Stimulated activated naive CD8-positive, alpha-beta T cell treated with anti-CD3 and anti-CD28 coated beads, Interleukin-15, amount 100 ng/mL, for 72 hours (primary cell): ENCODE results near the gene HLA-DRB1.
"Not testable (repeated sequence)": the region's sequence is repeated elsewhere in the genome, so short reads cannot be mapped to it uniquely, and the experiment has no call there.

Experiments
- ATAC-seq: fragments of 150-1000 bp; cut with Tn5 transposase; 2 replicates; pipeline ENCODE4 v1.10.0; 2021; ENCODE audit warnings: mild to moderate bottlenecking, moderate library complexity
- DNase-seq, 2 donors: peaks; one replicate each; pipeline ENCODE4 v3.0.0; 2021 to 2022
- H3K27ac Mint-ChIP-seq, 2 donors: one replicate each; pipeline ENCODE4 v1.8.0; 2022; ENCODE audit warnings: mild to moderate bottlenecking in 2 of 2, mixed read lengths in 2 of 2, moderate library complexity in 2 of 2
- H3K27me3 Mint-ChIP-seq: one replicate; pipeline ENCODE4 v1.8.0; 2022; ENCODE audit warnings: mixed read lengths
- H3K4me1 Mint-ChIP-seq: one replicate; pipeline ENCODE4 v1.8.0; 2022; ENCODE audit warnings: mild to moderate bottlenecking, mixed read lengths
- H3K4me3 Mint-ChIP-seq, 2 donors: one replicate each; pipeline ENCODE4 v1.8.0; 2022; ENCODE audit warnings: mild to moderate bottlenecking in 2 of 2, mixed read lengths in 2 of 2, moderate library complexity in 1 of 2
- H3K9me3 Mint-ChIP-seq, 2 donors: one replicate each; pipeline ENCODE4 v1.8.0; 2022; ENCODE audit warnings: mixed read lengths in 2 of 2

HLA-DRB1 gene

DNA sequence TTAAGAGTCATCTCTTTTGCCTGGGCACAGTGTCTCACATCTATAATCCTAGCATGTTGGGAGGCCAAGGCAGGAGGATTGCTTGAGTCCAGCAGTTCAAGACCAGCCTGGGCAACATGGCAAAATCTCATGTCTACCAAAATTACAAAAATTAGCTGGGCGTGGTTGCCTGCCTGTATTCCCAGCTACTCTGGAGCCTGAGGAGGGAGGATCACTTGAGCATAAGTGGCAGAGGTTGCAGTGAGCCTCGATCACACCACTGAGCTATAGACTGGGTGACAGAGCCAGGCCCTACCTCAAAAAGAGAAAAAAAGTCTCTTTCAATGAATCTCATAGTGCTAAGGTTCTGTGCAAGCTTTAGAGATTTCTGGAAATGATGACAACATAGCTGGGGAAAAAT lies 1.5 kb downstream of the HLA-DRB1 start:
- ATAC-seq (no peak), DNase-seq (no peak)
- no peaks in the 10 kb centered on the region for H3K9me3 Mint-ChIP-seq
- H3K4me3 Mint-ChIP-seq: no peak overlapping the region
- peaks cover 17% of the 10 kb centered on the region for H3K4me1 Mint-ChIP-seq
- no peak overlapping the region for H3K27ac Mint-ChIP-seq
- no peaks in the 10 kb centered on the region for H3K27me3 Mint-ChIP-seq

DNA sequence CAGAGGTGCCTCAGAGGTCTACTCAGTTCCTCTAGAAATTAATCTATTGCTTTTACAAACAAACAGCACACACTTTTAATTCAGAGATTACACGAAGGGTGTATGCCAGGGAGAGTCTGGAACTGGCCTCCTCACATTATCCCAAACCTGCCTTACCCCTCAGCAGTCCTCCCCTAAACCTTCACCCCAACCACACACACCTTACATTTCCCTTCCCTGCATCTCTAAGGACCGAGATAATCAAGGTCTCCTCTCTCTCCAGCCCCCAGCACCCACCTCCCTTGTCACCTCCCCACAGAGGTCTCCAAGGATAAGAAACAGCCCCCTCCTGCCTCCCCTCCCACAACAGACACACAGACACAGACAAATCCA lies 6.1 kb downstream of the HLA-DRB1 start:
- peaks cover 8% of the 10 kb centered on the region for H3K27me3 Mint-ChIP-seq
- peaks cover 29% of the 10 kb centered on the region for H3K4me1 Mint-ChIP-seq
- no peaks in the 10 kb centered on the region for H3K9me3 Mint-ChIP-seq
- DNase-seq (no peak), ATAC-seq (no peak)
- peak overlapping the region; percentile 87 to 88 for H3K4me3 Mint-ChIP-seq
- peak overlapping the region; percentile 38 to 92 for H3K27ac Mint-ChIP-seq

DNA sequence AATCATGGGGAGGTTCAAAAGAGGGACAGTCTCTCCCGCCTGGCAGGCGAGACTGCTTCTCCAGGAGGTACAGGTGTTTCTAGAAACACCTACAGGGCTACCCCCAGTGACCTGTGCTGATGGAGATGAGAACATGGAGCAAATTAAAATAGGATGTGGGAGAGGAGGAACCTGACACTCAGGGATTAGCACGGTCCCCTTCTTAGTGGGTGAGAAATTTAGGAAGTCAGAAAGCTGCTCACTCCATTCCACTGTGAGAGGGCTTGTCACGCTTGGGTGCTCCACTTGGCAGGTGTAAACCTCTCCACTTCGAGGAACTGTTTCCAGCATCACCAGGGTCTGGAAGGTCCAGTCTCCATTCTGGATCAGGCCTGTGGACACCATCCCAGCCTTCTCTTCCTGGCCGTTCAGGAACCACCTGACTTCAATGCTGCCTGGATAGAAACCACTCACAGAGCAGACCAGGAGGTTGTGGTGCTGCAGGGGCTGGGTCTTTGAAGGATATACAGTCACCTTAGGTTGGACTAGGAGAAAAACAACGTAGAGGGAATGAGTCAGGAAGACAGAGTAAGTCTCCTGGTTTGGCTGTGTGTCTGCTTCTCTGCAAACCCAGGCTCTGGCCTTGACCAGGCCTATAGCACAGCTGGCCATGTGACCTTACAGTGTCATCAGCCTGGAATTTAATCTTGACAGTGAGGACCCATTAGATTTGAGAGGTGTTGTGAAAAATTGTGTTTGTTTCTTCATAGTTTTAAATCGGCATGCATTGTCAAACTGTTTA lies 8.1 kb downstream of the HLA-DRB1 start:
- H3K4me3 Mint-ChIP-seq: no peak overlapping the region
- H3K27ac Mint-ChIP-seq: no peak overlapping the region
- H3K9me3 Mint-ChIP-seq: no peaks in the 10 kb centered on the region
- ATAC-seq: no peak
- no peak for DNase-seq
- H3K4me1 Mint-ChIP-seq: peaks cover 30% of the 10 kb centered on the region
- peaks cover 8% of the 10 kb centered on the region for H3K27me3 Mint-ChIP-seq

DNA sequence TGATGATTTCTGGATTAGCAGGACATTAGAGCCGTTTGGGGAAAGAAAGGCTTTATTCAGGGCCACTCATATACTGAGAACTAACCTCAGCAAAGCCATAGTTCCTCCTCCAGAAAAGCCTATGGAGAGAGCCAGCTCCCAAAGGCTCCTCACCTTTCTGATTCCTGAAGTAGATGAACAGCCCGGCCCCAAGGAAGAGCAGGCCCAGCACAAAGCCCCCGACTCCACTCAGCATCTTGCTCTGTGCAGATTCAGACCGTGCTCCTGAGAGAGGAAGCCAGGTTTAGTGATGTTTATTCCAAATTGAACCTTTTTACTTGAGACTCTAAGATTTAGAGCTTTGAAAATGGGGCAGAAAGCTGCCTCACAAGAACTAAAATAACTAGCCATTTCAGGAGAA lies 9.1 kb downstream of the HLA-DRB1 start:
- H3K4me3 Mint-ChIP-seq: no peak overlapping the region
- no peak overlapping the region for H3K27ac Mint-ChIP-seq
- ATAC-seq (no peak), DNase-seq (no peak)
- peaks cover 8% of the 10 kb centered on the region for H3K27me3 Mint-ChIP-seq
- no peaks in the 10 kb centered on the region for H3K9me3 Mint-ChIP-seq
- peaks cover 30% of the 10 kb centered on the region for H3K4me1 Mint-ChIP-seq

DNA sequence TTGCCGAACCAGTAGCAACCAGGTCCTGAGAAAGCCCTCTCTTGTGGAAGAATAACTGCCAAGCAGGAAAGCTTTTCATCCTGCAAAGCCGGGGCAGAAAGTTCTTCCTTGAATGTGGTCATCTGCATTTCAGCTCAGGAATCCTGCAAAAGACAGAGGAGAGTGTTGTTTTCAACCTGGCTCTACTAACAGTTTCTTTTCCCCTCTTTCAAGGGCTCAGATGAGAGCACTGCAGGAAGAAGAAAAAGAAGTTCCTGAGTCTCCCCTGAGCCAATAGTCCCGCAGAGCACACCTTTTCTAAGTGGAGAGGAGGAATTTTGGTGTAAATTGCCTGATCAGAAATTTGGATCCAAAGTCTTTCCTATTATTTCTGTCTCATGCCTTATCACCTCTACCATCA lies 10.7 kb downstream of the HLA-DRB1 start:
- no peak for ATAC-seq
- Mint-ChIP-seq H3K4me3 (peak overlapping the region in 1 of 2 donors; percentile 24), H3K4me1 (peaks cover 21% of the 10 kb centered on the region), H3K27me3 (peaks cover 8% of the 10 kb centered on the region), H3K9me3 (no peaks in the 10 kb centered on the region), H3K27ac (no peak overlapping the region)
- no peak for DNase-seq

DNA sequence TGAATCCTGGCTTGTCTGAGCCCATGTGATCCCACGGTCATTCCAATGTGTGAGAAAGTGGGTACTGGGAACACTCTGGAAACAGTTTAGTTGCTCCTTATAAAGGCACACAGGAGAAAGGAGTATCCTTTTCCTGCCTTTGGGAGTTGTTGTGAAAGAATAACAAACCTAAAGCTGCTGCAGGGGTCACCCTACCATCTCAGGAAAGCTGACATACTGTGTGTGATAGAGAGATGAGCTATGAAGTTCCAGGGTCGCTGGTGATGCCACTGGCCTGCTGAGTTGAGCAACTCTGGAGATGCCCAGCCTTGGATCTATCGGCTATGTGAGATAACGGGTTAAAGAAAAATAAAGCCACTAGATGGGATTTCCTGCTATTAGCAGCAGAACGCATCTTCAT lies 12.2 kb downstream of the HLA-DRB1 start:
- H3K4me3 Mint-ChIP-seq, H3K9me3 Mint-ChIP-seq, H3K27me3 Mint-ChIP-seq, H3K27ac Mint-ChIP-seq, ATAC-seq, DNase-seq: not testable (repeated sequence)
- peaks cover 21% of the 10 kb centered on the region for H3K4me1 Mint-ChIP-seq

DNA sequence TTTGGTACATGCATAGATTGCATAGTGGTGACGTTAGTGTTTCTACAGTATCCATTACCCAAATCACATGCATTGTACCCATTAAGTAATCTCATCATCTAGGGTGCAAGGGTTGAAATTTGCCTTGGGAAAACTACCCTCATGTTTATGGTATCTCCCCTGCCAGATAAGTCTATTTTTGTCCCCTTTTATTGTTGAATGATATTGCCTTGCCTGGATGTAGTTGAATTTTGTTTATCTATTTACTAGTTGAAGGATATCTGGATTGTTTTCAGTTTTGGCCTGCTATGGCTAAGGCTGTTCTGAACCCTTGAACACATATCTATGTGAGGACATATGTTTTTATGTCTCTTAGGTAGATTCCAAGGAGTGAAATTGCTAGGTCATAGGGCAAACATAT lies 13.4 kb downstream of the HLA-DRB1 start:
- no peaks in the 10 kb centered on the region for H3K9me3 Mint-ChIP-seq
- no peak for DNase-seq
- no peak overlapping the region for H3K27ac Mint-ChIP-seq
- no peak overlapping the region for H3K4me3 Mint-ChIP-seq
- H3K4me1 Mint-ChIP-seq: peaks cover 21% of the 10 kb centered on the region
- no peak for ATAC-seq
- H3K27me3 Mint-ChIP-seq: peaks cover 8% of the 10 kb centered on the region

DNA sequence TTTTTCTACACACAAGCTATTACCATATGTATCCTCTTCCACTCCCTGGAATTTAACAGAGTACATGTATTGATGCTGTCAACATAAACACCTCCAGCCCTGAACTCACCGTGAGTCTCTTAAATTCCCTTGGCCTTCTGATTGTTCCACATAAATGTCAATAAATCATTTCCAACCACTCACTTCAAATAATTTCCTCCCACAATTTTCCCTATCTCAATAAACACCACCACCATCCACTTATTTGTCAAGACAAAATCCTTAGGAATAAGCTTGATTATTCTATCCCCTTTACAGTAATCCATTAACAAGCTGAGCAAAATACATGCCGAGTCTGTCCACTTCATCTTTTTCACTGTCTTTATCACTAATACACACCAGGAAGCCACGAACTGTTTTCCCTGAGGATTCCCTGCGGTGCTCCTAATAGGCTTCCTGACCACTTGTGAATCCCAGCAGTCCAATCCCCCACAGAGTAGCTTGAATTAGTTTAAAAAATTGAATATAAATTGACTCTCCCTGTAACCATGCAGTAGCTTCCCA lies 19.2 kb downstream of the HLA-DRB1 start:
- DNase-seq: no peak
- Mint-ChIP-seq H3K4me3 (no peak overlapping the region), H3K27ac (peak overlapping the region in 1 of 2 donors; percentile 12), H3K27me3 (no peaks in the 10 kb centered on the region), H3K9me3 (no peaks in the 10 kb centered on the region), H3K4me1 (peaks cover 9% of the 10 kb centered on the region)
- no peak for ATAC-seq

DNA sequence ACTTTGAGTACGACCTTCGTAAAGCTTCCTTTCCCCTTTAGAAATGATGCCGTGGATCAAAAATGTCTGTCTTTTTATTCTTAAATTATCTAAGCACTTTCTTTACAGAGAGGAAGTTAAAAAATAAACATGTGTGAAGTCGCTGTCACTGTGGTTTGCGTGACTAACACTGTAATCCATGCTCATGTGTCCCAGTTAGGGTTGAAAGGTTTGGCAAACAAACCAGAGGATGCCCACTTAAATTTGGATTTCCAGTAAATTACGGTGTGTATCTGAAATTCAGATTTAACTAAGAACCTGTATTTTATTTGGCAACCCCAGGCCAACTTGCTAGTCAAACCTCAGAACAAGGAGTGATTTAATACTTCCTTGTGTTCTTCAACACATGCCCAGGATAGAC lies 21.1 kb downstream of the HLA-DRB1 start:
- Mint-ChIP-seq H3K4me1 (peaks cover 9% of the 10 kb centered on the region), H3K27ac (peak overlapping the region; percentile 6 to 34), H3K9me3 (no peaks in the 10 kb centered on the region), H3K4me3 (peak overlapping the region; percentile 25 to 45), H3K27me3 (no peaks in the 10 kb centered on the region)
- DNase-seq (no peak), ATAC-seq (peak; percentile 60)

DNA sequence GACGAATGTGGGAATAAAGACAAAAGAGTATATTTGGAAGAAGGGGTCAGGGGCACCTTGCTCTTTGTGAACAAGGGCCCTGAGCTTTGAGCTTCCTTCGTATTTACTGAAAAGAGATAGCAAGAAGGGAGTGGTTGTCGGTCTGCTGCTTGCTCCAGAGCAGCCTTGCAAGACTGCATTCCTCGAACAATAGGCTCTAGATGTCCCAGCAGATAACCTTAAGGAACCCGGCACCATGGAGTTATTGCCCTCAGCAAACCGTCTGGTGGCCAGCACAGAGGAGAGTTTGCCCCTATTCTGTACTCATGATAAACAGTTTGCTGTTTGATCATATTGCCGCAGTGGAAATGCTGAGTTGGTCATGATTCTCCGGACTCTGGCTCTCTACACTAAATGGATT lies 22.7 kb downstream of the HLA-DRB1 start:
- no peaks in the 10 kb centered on the region for H3K9me3 Mint-ChIP-seq
- no peak overlapping the region for H3K27ac Mint-ChIP-seq
- ATAC-seq (no peak), DNase-seq (no peak)
- H3K4me1 Mint-ChIP-seq: peaks cover 9% of the 10 kb centered on the region
- no peak overlapping the region for H3K4me3 Mint-ChIP-seq
- H3K27me3 Mint-ChIP-seq: peaks cover 7% of the 10 kb centered on the region

DNA sequence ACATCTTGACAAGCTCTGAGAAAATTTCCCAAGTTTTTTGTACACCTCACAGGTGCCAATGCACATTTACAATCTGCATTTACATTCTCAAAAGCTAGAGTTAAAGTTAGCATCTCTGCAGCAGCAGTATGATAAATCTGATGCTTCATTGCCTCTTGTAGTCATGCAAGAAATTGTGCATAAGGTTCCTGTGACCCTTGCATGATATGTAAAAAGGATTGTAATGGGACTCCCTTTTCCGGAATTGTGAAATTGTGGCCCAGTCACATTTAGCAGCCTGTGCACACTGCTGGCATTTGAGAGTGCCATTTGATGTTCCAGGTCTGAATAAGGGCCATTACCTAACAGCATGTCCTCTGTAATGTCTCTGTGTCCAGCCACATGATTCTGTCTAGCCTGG lies 24.1 kb downstream of the HLA-DRB1 start:
- H3K4me3 Mint-ChIP-seq: no peak overlapping the region
- no peaks in the 10 kb centered on the region for H3K9me3 Mint-ChIP-seq
- DNase-seq: no peak
- H3K27me3 Mint-ChIP-seq: peaks cover 10% of the 10 kb centered on the region
- H3K27ac Mint-ChIP-seq: no peak overlapping the region
- peaks cover 9% of the 10 kb centered on the region for H3K4me1 Mint-ChIP-seq
- no peak for ATAC-seq

DNA sequence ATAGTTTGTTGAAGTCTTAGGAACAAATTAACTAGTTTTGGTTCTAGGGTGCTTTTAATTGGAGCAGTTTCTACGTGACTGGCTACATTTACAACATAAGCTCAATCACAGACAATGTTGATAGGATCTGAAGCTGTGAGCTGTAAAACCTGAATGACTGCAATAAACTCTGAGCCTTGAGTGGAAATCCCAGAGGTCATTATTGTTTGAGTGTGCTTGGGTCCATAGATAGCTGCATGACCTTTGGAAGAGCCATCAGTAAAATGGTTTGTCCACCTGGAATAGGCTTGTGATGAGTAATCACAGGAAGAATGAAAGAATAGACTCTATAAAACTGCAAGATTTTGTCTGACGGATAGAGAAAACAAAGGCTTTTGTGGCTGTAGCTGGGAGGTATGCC lies 26.7 kb downstream of the HLA-DRB1 start:
- H3K9me3 Mint-ChIP-seq: no peaks in the 10 kb centered on the region
- no peak overlapping the region for H3K4me3 Mint-ChIP-seq
- no peak for ATAC-seq
- H3K27me3 Mint-ChIP-seq: peaks cover 18% of the 10 kb centered on the region
- DNase-seq: no peak
- no peak overlapping the region for H3K27ac Mint-ChIP-seq
- H3K4me1 Mint-ChIP-seq: peaks cover under 1% of the 10 kb centered on the region

DNA sequence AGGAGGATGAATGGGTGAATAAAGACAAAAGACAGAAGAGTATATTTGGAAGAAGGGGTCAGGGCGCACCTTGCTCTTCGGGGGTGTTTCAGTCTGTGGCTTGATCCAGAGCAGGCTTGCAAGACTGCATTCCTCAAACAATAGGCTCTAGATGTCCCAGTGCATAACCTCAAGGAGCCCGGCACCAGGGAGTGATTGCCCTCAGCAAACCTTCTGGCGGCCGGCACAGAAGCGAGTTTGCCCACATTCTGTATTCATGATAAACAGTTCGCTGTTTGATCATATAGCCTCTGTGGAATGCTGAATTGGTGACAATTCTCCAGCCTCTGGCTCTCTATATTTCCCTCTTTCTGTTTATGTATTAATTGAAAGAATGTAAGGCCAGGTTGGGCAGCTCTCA lies 29.9 kb downstream of the HLA-DRB1 start:
- no peak for DNase-seq
- no peak overlapping the region for H3K27ac Mint-ChIP-seq
- H3K4me1 Mint-ChIP-seq: no peaks in the 10 kb centered on the region
- H3K4me3 Mint-ChIP-seq: no peak overlapping the region
- ATAC-seq: no peak
- no peaks in the 10 kb centered on the region for H3K9me3 Mint-ChIP-seq
- peaks cover 18% of the 10 kb centered on the region for H3K27me3 Mint-ChIP-seq

DNA sequence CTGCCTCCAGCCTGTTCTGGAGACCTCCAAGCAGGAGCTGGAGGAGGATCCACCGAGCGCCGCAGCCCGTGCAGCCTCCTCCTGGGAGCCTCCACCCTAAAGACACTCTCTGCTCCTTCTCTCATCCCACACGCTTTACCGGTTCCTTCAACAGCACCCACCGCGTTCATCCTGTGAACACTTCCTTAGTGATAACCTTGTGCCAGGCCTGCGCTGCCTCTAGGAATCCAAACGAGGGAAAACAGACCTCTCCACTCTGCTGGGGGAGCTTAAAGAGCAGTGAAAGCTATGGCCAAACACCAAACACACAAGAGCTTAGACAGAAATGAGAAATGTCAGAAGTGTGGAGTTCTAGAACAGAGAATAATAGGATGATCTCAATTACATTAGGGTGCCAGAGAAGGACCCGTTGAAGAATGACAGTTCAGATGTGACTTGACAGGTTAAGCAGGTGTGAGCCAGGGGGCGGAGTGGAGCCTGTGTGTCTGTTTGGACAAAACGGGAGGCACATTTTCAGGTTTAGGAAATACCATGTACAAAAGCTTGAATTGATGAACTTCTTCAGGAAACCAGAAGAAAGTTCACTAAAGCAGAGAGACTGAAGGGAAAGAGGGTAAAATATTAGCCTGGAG lies 31.1 kb downstream of the HLA-DRB1 start:
- Mint-ChIP-seq H3K27me3 (peaks cover 18% of the 10 kb centered on the region), H3K4me3 (no peak overlapping the region), H3K27ac (no peak overlapping the region), H3K4me1 (no peaks in the 10 kb centered on the region), H3K9me3 (no peaks in the 10 kb centered on the region)
- ATAC-seq (no peak), DNase-seq (no peak)

DNA sequence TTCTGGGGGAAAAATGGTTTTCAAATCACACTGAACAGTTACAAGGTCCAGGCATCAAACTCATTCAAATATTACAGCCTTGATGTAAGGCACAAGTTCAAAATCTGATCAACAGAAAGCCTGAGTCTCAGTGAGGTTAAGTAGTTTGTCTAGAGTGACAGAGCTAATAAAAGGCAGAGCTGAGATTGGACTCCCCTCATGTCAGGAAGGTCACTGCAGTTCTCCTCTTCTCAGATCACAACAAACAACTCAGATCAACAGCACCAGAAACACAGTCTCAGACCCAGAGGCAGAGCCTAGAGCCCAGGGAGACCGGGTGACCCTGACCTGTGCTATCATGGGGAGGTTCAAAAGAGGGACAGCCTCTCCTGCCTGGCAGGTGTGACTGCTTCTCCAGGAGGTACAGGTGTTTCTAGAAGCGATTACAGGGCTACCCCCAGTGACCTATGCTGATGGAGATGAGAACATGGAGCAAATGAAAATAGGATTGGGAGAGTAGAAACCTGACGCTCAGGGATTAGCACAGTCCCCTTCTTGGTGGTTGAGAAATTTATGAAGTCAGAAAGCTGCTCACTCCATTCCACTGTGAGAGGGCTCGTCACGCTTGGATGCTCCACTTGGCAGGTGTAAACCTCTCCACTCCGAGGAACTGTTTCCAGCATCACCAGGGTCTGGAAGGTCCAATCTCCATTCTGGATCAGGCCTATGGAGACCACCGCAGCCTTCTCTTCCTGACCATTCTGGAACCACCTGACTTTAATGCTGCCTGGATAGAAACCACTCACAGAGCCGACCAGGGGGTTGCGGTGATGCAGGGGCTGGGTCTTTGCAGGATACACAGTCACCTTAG lies 35.3 kb downstream of the HLA-DRB1 start:
- Mint-ChIP-seq H3K9me3 (no peaks in the 10 kb centered on the region), H3K27me3 (peaks cover 8% of the 10 kb centered on the region), H3K4me1 (no peaks in the 10 kb centered on the region), H3K4me3 (no peak overlapping the region), H3K27ac (peak overlapping the region in 1 of 2 donors; percentile 54)
- DNase-seq (no peak), ATAC-seq (no peak)
